IMR-90 (cell line): ENCODE measurements around the gene MMP24. TPM values are rescaled to one million over a fixed set of nuclear protein-coding genes. Genes with fewer than 3 reads are reported as not detected.

Experiments
- ATAC-seq: fragments of 200-7000 bp; cut with Tn5 transposase; 2 replicates; pipeline ENCODE4 v1.9.1; 2020; ENCODE audit warnings: low read depth, mild to moderate bottlenecking, moderate library complexity
- BruUV-seq: library from RNA; stranded (reverse); fragments of 400-500 nt; replicated peaks from 2 replicates; lab custom pipeline; 2021; lab: Mats Ljungman, UMichigan
- CTCF ChIA-PET: fragments of 300-600 bp; formaldehyde crosslinking; extraction: SDS; loops from one replicate; lab custom pipeline; 2021; ENCODE audit warnings: antibody characterized with exemption; lab: Yijun Ruan, JAX
- POLR2A ChIA-PET: fragments of 300-600 bp; sonication (Branson Sonifier 250); formaldehyde crosslinking; loops from one replicate; lab custom pipeline; 2022; ENCODE audit warnings: antibody characterized with exemption; ENCODE audit not compliant: unreplicated experiment; lab: Charles Lee
- DNase-seq: peaks from one replicate; pipeline ENCODE4 v3.0.0; 2013
- H2AFZ ChIP-seq: replicated peaks from 2 replicates; pipeline ENCODE3; 2013; ENCODE audit warnings: low read length, mild to moderate bottlenecking; ENCODE audit not compliant: poor library complexity
- H2AK5ac ChIP-seq: 2 replicates; pipeline ENCODE4 v1.6.1; 2013; ENCODE audit warnings: low read depth, low read length, inconsistent platforms
- H2AK9ac ChIP-seq: replicated peaks from 2 replicates; pipeline ENCODE3; 2013; ENCODE audit warnings: mild to moderate bottlenecking, low read depth, low read length, moderate library complexity; ENCODE audit not compliant: poor library complexity
- H2BK120ac ChIP-seq: 2 replicates; pipeline ENCODE4 v1.6.1; 2013; ENCODE audit warnings: low read depth, low read length, inconsistent platforms
- H2BK15ac ChIP-seq: 3 replicates; pipeline ENCODE4 v1.6.1; 2013; ENCODE audit warnings: low read depth, low read length, inconsistent platforms
- H2BK20ac ChIP-seq: 2 replicates; pipeline ENCODE4 v1.6.1; 2013; ENCODE audit warnings: low read depth, mild to moderate bottlenecking, inconsistent platforms, low read length, moderate library complexity
- H2BK5ac ChIP-seq: 2 replicates; pipeline ENCODE4 v1.6.1; 2013; ENCODE audit warnings: mild to moderate bottlenecking, low read depth, low read length, inconsistent platforms; ENCODE audit not compliant: poor library complexity, severe bottlenecking
- H3K14ac ChIP-seq: replicated peaks from 2 replicates; pipeline ENCODE4 v1.6.1; 2013; ENCODE audit warnings: low read depth, low read length, inconsistent platforms
- H3K18ac ChIP-seq: 2 replicates; pipeline ENCODE4 v1.6.1; 2013; ENCODE audit warnings: low read depth, low read length, control low read depth
- H3K23ac ChIP-seq: 2 replicates; pipeline ENCODE4 v1.6.1; 2013; ENCODE audit warnings: low read depth, low read length, inconsistent platforms
- H3K27ac ChIP-seq: 2 replicates; pipeline ENCODE4 v1.5.1; 2013; ENCODE audit warnings: mild to moderate bottlenecking, control low read depth, low read length; ENCODE audit not compliant: insufficient read depth
- H3K27me3 ChIP-seq: 2 replicates; pipeline ENCODE4 v1.6.1; 2013; ENCODE audit warnings: low read length; ENCODE audit not compliant: control insufficient read depth, insufficient read depth
- H3K36me3 ChIP-seq: 2 replicates; pipeline ENCODE4 v1.6.1; 2013; ENCODE audit warnings: low read length, mixed read lengths; ENCODE audit not compliant: control insufficient read depth, insufficient read depth
- H3K4ac ChIP-seq: 2 replicates; pipeline ENCODE4 v1.6.1; 2013; ENCODE audit warnings: low read depth, low read length, inconsistent platforms
- H3K4me1 ChIP-seq: 2 replicates; pipeline ENCODE4 v1.6.1; 2013; ENCODE audit warnings: low read length, mixed read lengths; ENCODE audit not compliant: control insufficient read depth, insufficient read depth
- H3K4me2 ChIP-seq: 2 replicates; pipeline ENCODE4 v1.6.1; 2013; ENCODE audit warnings: low read depth, mild to moderate bottlenecking, control low read depth, low read length, moderate library complexity
- H3K4me3 ChIP-seq: 2 replicates; pipeline ENCODE4 v1.5.1; 2013; ENCODE audit warnings: low read depth, mild to moderate bottlenecking, control low read depth, low read length, moderate library complexity; ENCODE audit not compliant: insufficient read depth
- H3K56ac ChIP-seq: 2 replicates; pipeline ENCODE4 v1.6.1; 2013; ENCODE audit warnings: low read length, inconsistent platforms; ENCODE audit not compliant: insufficient read depth; ENCODE audit errors: extremely low read depth
- H3K79me1 ChIP-seq, 2 experiments: 2 replicates each; pipeline ENCODE4 v1.6.1; 2013; ENCODE audit warnings: low read length in 2 of 2, inconsistent platforms in 1 of 2, low read depth in 1 of 2
- H3K9ac ChIP-seq: 2 replicates; pipeline ENCODE4 v1.6.1; 2013; ENCODE audit warnings: low read depth, low read length, control low read depth
- H3K9me1 ChIP-seq: 2 replicates; pipeline ENCODE4 v1.6.1; 2013; ENCODE audit warnings: low read length, inconsistent platforms; ENCODE audit not compliant: insufficient read depth
- H3K9me3 ChIP-seq: 2 replicates; pipeline ENCODE4 v1.6.1; 2013; ENCODE audit warnings: low read length; ENCODE audit not compliant: control insufficient read depth, insufficient read depth
- H4K20me1 ChIP-seq: 2 replicates; pipeline ENCODE4 v1.6.1; 2013; ENCODE audit warnings: low read length, inconsistent platforms; ENCODE audit not compliant: insufficient read depth
- H4K5ac ChIP-seq: 2 replicates; pipeline ENCODE4 v1.6.1; 2013; ENCODE audit warnings: mild to moderate bottlenecking, low read depth, low read length, control low read depth
- H4K8ac ChIP-seq, 2 experiments: 2 replicates each; pipeline ENCODE4 v1.6.1; 2013; ENCODE audit warnings: low read depth in 2 of 2, low read length in 2 of 2, control low read depth in 1 of 2, inconsistent platforms in 1 of 2
- H4K91ac ChIP-seq: 2 replicates; pipeline ENCODE4 v1.6.1; 2013; ENCODE audit warnings: low read depth, low read length, inconsistent platforms; ENCODE audit not compliant: insufficient read depth
- CEBPB ChIP-seq: IDR thresholded peaks from 2 replicates; pipeline ENCODE4 v1.6.1; 2012; ENCODE audit warnings: low read depth, low read length, improper control_type of control experiment
- CHD1 ChIP-seq: IDR thresholded peaks from 2 replicates; pipeline ENCODE4 v1.6.1; 2012; ENCODE audit warnings: low read depth, low read length, improper control_type of control experiment
- CTCF ChIP-seq: conservative IDR thresholded peaks from 2 replicates; pipeline ENCODE4 v1.5.1; 2012; ENCODE audit warnings: mild to moderate bottlenecking, low read depth, low read length, improper control_type of control experiment
- MAZ ChIP-seq: IDR thresholded peaks from 2 replicates; pipeline ENCODE4 v1.6.1; 2012; ENCODE audit warnings: low read depth, mild to moderate bottlenecking, low read length, improper control_type of control experiment, moderate library complexity, borderline replicate concordance
- MXI1 ChIP-seq: IDR thresholded peaks from 2 replicates; pipeline ENCODE4 v1.6.1; 2012; ENCODE audit warnings: low read depth, mild to moderate bottlenecking, low read length, moderate library complexity, borderline replicate concordance
- NFE2L2 ChIP-seq: fragments of 150-350 bp; IDR thresholded peaks from 2 replicates; pipeline ENCODE4 v1.6.1; 2016; ENCODE audit warnings: low read depth, mild to moderate bottlenecking, low read length
- RCOR1 ChIP-seq: IDR thresholded peaks from 2 replicates; pipeline ENCODE4 v1.6.1; 2012; ENCODE audit warnings: mild to moderate bottlenecking, low read length, improper control_type of control experiment; ENCODE audit not compliant: insufficient replicate concordance
- RFX5 ChIP-seq: IDR thresholded peaks from 2 replicates; pipeline ENCODE4 v1.8.0; 2012; ENCODE audit warnings: low read depth, mild to moderate bottlenecking, low read length, moderate library complexity
- WGBS, 2 experiments: methylation state at CpG; one replicate each; pipeline versions ENCODE4 v1.1.5 to v1.1.7; 2013; ENCODE audit warnings: missing lambda C conversion rate in 2 of 2; ENCODE audit not compliant: insufficient read length in 1 of 2; ENCODE audit errors: extremely low coverage in 2 of 2; 5-methylcytosine and 5-hydroxymethylcytosine counted together
- dilution Hi-C: fragments of 300-500 bp; cut with HindIII; formaldehyde crosslinking; loops from one replicate; pipeline ENCODE4 v1.14.3; 2018; ENCODE audit warnings: low sequenced_read_pairs; ENCODE audit not compliant: unreplicated experiment
- in situ Hi-C: fragments of 300-500 bp; cut with MboI; formaldehyde crosslinking; loops from 3 replicates; pipeline ENCODE4 v1.14.3; 2019; ENCODE audit warnings: low sequenced_read_pairs, inconsistent platforms, mixed read lengths
- intact Hi-C: fragments of 100-400 bp; cut with micrococcal nuclease; formaldehyde crosslinking; loops from 2 replicates; pipeline ENCODE4 v1.10.0; 2022
- polyA plus RNA-seq, 3 experiments: library from polyadenylated mRNA; depleted of rRNA; stranded (reverse); fragments of >200 nt; gene quantifications; 2 replicates each; pipeline ENCODE4 v1.2.3, GENCODE V29; 2012; ENCODE audit warnings: low replicate concordance in 1 of 3
- total RNA-seq: library from RNA; depleted of rRNA; stranded (reverse); fragments of >200 nt; gene quantifications from 2 replicates; pipeline ENCODE4 v1.2.3, GENCODE V29; 2012

Gene MMP24
- total and polyA plus RNA-seq, 2 of the 4 experiments (the other 2 are of a cell fraction) = 0.36 to 0.79 TPM

GRCh38 chr20:35243986-35244385 is 17.5 kb downstream of the MMP24 start:
- Histone ChIP-seq H3K27me3 (peaks cover 2% of the 10 kb centered on the region; the same call in 1 of the 2 replicates), H3K36me3 (no peaks in the 10 kb centered on the region), H4K5ac (no peak overlapping the region), H3K4me2 (no peak overlapping the region), H3K9me3 (no peaks in the 10 kb centered on the region), H3K23ac (no peak overlapping the region), H2BK5ac (no peak overlapping the region), H3K18ac (no peak overlapping the region), H3K9ac (no peak overlapping the region), H3K9me1 (peaks cover 5% of the 10 kb centered on the region; the same call in 1 of the 2 replicates), H3K4me3 (no peak overlapping the region), H2BK120ac (no peak overlapping the region), H3K27ac (no peak overlapping the region), H2AK5ac (no peak overlapping the region), H2AFZ (no peak overlapping the region), H4K91ac (no peak overlapping the region), H4K8ac (no peak overlapping the region), H3K4ac (no peak overlapping the region), H3K14ac (no peak overlapping the region), H2BK20ac (no peak overlapping the region), H4K20me1 (no peaks in the 10 kb centered on the region), H3K79me1 (no peaks in the 10 kb centered on the region), H3K4me1 (peaks cover 2% of the 10 kb centered on the region; the same call in 1 of the 2 replicates), H3K56ac (no peak overlapping the region), H2AK9ac (no peak overlapping the region), H2BK15ac (no peak overlapping the region)
- ChIA-PET CTCF (no interaction called here), POLR2A (no interaction called here)
- BruUV-seq = no TSS peak
- ATAC-seq (no peak), DNase-seq (no peak)
- intact Hi-C loops (no loop called here), in situ Hi-C loops (no loop called here), dilution Hi-C loops (no loop called here)
- TF ChIP-seq NFE2L2 (no peak), CHD1 (no peak), MAZ (no peak), MXI1 (no peak), CEBPB (no peak), RFX5 (no peak), RCOR1 (no peak), CTCF (no peak)
- WGBS, 2 experiments = no CpG with 5 or more reads among the region's 2 CpGs
